ENCODE data around the gene FBLN2.

- no peak for TF ChIP-seq CTCF (IDR thresholded peaks at IDR 0.05)
- no peak for TF ChIP-seq POLR2A (IDR thresholded peaks at IDR 0.05; ENCODE audit: low read length)
- TF ChIP-seq RFX5 (IDR thresholded peaks at IDR 0.05) = no peak
- TF ChIP-seq CEBPB (IDR thresholded peaks at IDR 0.05) = no peak
- no peak for TF ChIP-seq MAX (IDR thresholded peaks at IDR 0.05)
- TF ChIP-seq PHF8 (IDR thresholded peaks at IDR 0.05; ENCODE audit: borderline replicate concordance, low read depth) = no peak
- TF ChIP-seq USF2 (IDR thresholded peaks at IDR 0.05) = no peak
- no peak for TF ChIP-seq TP53 (CRISPR knock-in tag; IDR thresholded peaks at IDR 0.05)
- TF ChIP-seq RAD21 (conservative IDR thresholded peaks at IDR 0.05 in 1 of 2, IDR thresholded peaks at IDR 0.05 in 1 of 2) = no peak
- TF ChIP-seq FOXS1 (CRISPR knock-in tag; IDR thresholded peaks at IDR 0.05) = no peak
- TF ChIP-seq ESRRA (IDR thresholded peaks at IDR 0.05; ENCODE audit: borderline replicate concordance, low read length) = no peak
- no peak for TF ChIP-seq HDAC2 (IDR thresholded peaks at IDR 0.05)
- TF ChIP-seq EP300 (IDR thresholded peaks at IDR 0.05) = no peak
- no peak for TF ChIP-seq REST (IDR thresholded peaks at IDR 0.05)
Observed at GRCh38 chr3:13535905-13536304, 13.0 kb upstream of the FBLN2 start.

Data from A549 (cell line).